Stimulated activated CD8-positive, alpha-beta memory T cell treated with anti-CD3 and anti-CD28 coated beads, Interleukin-12 subunit alpha, Interleukin-12 subunit beta, amount 100 ng/mL, for 24 hours (primary cell): Measurements from ENCODE around the gene F2RL3.
"Not testable (repeated sequence)": the region's sequence is repeated elsewhere in the genome, so short reads cannot be mapped to it uniquely, and the experiment has no call there.

Experiments used
- DNase-seq: peaks from one replicate; pipeline ENCODE4 v3.0.0-alpha.2; 2020; ENCODE audit errors: extremely low read depth

The F2RL3 gene

GRCh38 chr19:16921766-16922591 is 33.2 kb downstream of the F2RL3 start:
- no peak for DNase-seq

GRCh38 chr19:16922592-16922934 is 33.8 kb downstream of the F2RL3 start:
- DNase-seq, result no peak

- DNase-seq, result no peak
Observed at GRCh38 chr19:16922949-16923348, 34.1 kb downstream of the F2RL3 start.

- no peak for DNase-seq
Observed at GRCh38 chr19:16927883-16928282, 39.1 kb downstream of the F2RL3 start.

- no peak for DNase-seq
Observed at GRCh38 chr19:16928351-16928750, 39.6 kb downstream of the F2RL3 start.

- no peak for DNase-seq
Observed at GRCh38 chr19:16928916-16929315, 40.1 kb downstream of the F2RL3 start.

- DNase-seq, result no peak
Observed at GRCh38 chr19:16930753-16931152, 42.0 kb downstream of the F2RL3 start.

GRCh38 chr19:16931306-16931705 is 42.5 kb downstream of the F2RL3 start:
- DNase-seq, result no peak

- DNase-seq, result no peak
Observed at GRCh38 chr19:16934489-16934888, 45.7 kb downstream of the F2RL3 start.

- DNase-seq, result no peak
Observed at GRCh38 chr19:16936901-16937300, 48.1 kb downstream of the F2RL3 start.

GRCh38 chr19:16937796-16938195 is 49.0 kb downstream of the F2RL3 start:
- not testable (repeated sequence) for DNase-seq

GRCh38 chr19:16938211-16938610 is 49.4 kb downstream of the F2RL3 start:
- DNase-seq, result no peak

- not testable (repeated sequence) for DNase-seq
Observed at GRCh38 chr19:16940063-16940462, 51.3 kb downstream of the F2RL3 start.

GRCh38 chr19:16940626-16941025 is 51.8 kb downstream of the F2RL3 start:
- no peak for DNase-seq
